ENCODE data around the gene OSTF1. TPM values are rescaled to one million over a fixed set of nuclear protein-coding genes. Genes with fewer than 3 reads are reported as not detected.
A peak's percentile ranks its signal among the peaks of the same experiment; 100 is the strongest.

OSTF1 gene
- total and polyA plus RNA-seq, 2 experiments from 2014 or later: 19.2 to 34.4 TPM

DNA sequence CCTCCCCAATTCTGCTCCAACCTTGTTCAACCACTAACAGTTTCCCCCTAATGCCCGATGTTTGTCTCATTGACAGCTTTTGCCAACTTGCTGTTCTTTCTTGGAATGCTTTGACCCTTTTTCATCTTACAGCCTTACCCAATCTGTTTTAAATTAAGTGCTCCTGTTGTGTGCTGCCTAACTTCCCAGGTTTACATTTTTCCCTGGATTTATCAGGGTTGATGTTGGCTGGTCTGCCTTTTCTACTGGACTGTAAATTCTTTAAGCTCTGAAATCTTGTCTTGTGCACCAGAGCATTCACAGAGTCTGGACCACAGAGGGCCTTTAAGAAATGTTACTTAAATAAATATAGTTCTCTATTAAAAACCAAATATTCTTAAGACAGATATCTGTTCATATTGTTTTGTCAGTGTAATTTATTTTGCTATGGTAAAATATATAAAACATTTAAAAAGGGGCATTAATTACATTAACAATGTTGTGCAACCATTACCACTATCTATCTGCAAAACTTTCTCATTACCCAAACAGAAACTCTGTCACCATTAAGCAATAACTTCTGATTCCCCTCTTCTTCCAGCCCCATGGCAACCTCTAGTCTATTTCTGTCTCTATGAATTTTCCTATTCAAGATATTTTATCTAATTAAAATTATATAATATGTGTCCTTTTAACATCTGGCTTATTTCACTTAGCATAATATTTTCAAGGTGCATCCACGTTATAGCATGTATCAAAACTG lies 73.0 kb downstream of the OSTF1 start:
- DNase-seq (ENCODE audit: low read depth in 1 of 2, low spot score in 1 of 2): peak in 1 of 2 donors; percentile 41
- Histone ChIP-seq H3K9me3 (ENCODE audit: low read depth) (no peaks in the 10 kb centered on the region), H3K27me3 (no peaks in the 10 kb centered on the region), H3K36me3 (no peaks in the 10 kb centered on the region), H3K4me1 (ENCODE audit: low read depth) (no peaks in the 10 kb centered on the region), H3K4me3 (no peak overlapping the region), H3K27ac (no peak overlapping the region)
- TF ChIP-seq, protein P1, sequence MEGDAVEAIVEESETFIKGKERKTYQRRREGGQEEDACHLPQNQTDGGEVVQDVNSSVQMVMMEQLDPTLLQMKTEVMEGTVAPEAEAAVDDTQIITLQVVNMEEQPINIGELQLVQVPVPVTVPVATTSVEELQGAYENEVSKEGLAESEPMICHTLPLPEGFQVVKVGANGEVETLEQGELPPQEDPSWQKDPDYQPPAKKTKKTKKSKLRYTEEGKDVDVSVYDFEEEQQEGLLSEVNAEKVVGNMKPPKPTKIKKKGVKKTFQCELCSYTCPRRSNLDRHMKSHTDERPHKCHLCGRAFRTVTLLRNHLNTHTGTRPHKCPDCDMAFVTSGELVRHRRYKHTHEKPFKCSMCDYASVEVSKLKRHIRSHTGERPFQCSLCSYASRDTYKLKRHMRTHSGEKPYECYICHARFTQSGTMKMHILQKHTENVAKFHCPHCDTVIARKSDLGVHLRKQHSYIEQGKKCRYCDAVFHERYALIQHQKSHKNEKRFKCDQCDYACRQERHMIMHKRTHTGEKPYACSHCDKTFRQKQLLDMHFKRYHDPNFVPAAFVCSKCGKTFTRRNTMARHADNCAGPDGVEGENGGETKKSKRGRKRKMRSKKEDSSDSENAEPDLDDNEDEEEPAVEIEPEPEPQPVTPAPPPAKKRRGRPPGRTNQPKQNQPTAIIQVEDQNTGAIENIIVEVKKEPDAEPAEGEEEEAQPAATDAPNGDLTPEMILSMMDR (IDR thresholded peaks at IDR 0.05; ENCODE audit: low read depth, low read length): no peak

DNA sequence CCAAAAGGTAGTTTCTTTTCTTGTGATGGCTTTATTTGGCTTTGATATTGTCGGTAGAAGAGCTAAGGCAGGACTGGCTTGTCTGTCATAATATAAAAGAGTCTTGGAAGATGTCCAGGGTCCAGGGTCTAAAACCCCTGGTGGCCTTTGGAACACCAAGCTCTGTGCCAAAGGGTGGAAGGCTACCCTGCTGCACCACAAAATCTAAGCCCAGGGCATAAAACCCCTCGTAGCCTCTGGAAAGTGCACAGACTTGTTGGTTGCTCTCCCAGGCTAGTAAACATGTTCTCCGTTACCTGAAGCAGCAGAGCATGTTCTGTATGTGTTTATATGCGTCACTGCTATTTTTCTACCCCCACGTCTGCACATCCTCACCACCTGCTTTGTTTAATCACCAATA lies 75.5 kb downstream of the OSTF1 start:
- DNase-seq (ENCODE audit: low read depth in 1 of 2, low spot score in 1 of 2): no peak
- no peaks in the 10 kb centered on the region for H3K27me3 ChIP-seq
- H3K4me1 ChIP-seq (ENCODE audit: low read depth): no peaks in the 10 kb centered on the region
- no peak overlapping the region for H3K27ac ChIP-seq
- H3K36me3 ChIP-seq: no peaks in the 10 kb centered on the region
- TF ChIP-seq, protein P1 (IDR thresholded peaks at IDR 0.05; ENCODE audit: low read depth, low read length): no peak
- no peaks in the 10 kb centered on the region for H3K9me3 ChIP-seq (ENCODE audit: low read depth)
- H3K4me3 ChIP-seq: no peak overlapping the region

DNA sequence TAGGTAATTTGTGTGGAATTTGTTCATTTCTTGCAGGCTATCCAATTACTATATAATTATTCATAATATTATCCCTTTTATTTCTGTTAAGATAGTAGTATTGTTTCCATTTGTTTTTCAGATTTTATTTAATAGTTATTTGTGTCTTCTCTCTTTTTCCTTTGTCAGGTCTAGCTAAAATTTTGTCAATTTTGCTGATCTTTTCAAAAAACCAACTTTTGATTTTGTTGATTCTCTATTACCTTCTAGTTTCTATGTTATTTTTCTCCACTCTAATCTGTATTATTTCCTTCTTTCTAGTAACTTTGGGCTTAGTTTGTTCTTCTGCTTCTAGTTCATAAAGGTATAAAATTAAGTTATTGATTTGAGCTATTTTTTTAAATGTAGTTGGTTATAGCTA lies 76.3 kb downstream of the OSTF1 start:
- no peaks in the 10 kb centered on the region for H3K9me3 ChIP-seq (ENCODE audit: low read depth)
- no peaks in the 10 kb centered on the region for H3K27me3 ChIP-seq
- H3K27ac ChIP-seq: no peak overlapping the region
- H3K4me3 ChIP-seq: no peak overlapping the region
- TF ChIP-seq, protein P1 (IDR thresholded peaks at IDR 0.05; ENCODE audit: low read depth, low read length): no peak
- DNase-seq (ENCODE audit: low read depth in 1 of 2, low spot score in 1 of 2): no peak
- no peaks in the 10 kb centered on the region for H3K4me1 ChIP-seq (ENCODE audit: low read depth)
- no peaks in the 10 kb centered on the region for H3K36me3 ChIP-seq

DNA sequence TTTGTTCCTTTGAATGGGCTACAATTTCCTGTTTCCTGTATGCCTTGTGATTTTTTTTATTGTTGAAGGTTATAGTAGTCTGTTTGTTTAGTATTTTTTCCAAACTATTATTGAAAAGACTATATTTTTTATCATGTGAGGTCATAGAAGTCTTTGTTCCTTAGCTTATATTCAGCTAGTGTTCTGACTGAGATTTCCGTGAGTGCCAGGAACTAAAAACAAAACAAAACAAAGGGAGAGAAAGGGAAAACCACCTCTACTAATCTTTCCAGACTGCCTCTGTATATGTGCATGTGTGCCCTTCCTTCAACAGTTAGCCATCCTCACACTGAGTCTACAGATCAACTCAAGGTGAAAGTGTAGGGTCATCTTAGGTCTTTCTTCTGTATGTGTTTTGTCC lies 79.0 kb downstream of the OSTF1 start:
- DNase-seq (ENCODE audit: low read depth in 1 of 2, low spot score in 1 of 2): no peak
- Histone ChIP-seq H3K27ac (no peak overlapping the region), H3K4me3 (no peak overlapping the region), H3K9me3 (ENCODE audit: low read depth) (no peaks in the 10 kb centered on the region), H3K27me3 (no peaks in the 10 kb centered on the region), H3K4me1 (ENCODE audit: low read depth) (no peaks in the 10 kb centered on the region), H3K36me3 (no peaks in the 10 kb centered on the region)
- TF ChIP-seq, protein P1 (IDR thresholded peaks at IDR 0.05; ENCODE audit: low read depth, low read length): no peak

DNA sequence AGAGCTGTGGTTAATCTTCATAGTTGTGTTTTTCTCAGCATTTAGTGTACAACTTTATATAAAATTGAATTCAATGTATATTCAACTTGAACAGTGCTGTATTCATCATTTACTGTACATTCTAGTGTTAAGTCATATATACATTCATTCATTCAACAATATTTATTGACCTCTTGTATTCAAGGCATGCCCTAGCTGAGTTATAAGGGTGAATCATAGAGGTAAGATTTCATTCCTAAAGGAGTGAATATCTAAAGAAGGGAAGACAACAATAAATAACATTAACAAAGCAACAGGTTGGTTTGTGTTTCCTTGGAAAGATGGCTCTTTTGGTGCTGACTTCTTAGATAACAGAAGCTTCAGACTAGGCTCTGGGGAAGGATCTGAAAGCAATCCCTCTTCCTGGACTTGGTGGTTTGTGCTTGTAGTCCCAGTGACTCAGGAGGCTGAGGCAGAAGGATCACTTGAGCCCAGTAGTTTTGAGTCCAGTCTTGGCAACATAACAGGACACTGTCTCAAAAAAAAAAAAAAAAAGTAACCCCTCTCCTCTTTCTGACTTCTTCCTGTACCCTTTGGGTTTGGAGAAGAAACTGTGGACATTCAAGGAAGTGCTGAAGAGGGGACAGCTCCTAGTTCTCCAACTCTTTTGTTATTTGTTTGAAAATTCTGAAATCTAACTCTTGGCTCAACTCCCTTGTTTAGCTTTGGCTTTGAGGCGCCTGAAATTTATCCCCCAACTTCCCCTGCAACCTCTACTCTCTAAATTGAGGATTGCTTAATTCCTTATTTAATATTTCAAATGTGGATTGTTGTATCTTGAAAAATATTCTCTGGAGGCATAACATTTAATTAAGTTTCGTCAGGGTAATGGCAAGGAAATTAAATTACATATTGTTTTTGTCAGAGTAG lies 80.2 kb downstream of the OSTF1 start:
- TF ChIP-seq, protein P1 (IDR thresholded peaks at IDR 0.05; ENCODE audit: low read depth, low read length): no peak
- no peaks in the 10 kb centered on the region for H3K4me1 ChIP-seq (ENCODE audit: low read depth)
- no peaks in the 10 kb centered on the region for H3K27me3 ChIP-seq
- no peaks in the 10 kb centered on the region for H3K36me3 ChIP-seq
- H3K27ac ChIP-seq: no peak overlapping the region
- DNase-seq (ENCODE audit: low read depth in 1 of 2, low spot score in 1 of 2): peak in 1 of 2 donors; percentile 39
- H3K9me3 ChIP-seq (ENCODE audit: low read depth): no peaks in the 10 kb centered on the region
- no peak overlapping the region for H3K4me3 ChIP-seq
